ENCODE measurements around the gene SAP30. TPM values are rescaled to one million over a fixed set of nuclear protein-coding genes. Genes with fewer than 3 reads are reported as not detected.

The SAP30 gene
- total and polyA plus RNA-seq, 9 of the 15 experiments (the other 6 are each of a cell fraction or from before 2014, with no cell fraction given): 5.9 to 51.1 (median 32.6) TPM

DNA sequence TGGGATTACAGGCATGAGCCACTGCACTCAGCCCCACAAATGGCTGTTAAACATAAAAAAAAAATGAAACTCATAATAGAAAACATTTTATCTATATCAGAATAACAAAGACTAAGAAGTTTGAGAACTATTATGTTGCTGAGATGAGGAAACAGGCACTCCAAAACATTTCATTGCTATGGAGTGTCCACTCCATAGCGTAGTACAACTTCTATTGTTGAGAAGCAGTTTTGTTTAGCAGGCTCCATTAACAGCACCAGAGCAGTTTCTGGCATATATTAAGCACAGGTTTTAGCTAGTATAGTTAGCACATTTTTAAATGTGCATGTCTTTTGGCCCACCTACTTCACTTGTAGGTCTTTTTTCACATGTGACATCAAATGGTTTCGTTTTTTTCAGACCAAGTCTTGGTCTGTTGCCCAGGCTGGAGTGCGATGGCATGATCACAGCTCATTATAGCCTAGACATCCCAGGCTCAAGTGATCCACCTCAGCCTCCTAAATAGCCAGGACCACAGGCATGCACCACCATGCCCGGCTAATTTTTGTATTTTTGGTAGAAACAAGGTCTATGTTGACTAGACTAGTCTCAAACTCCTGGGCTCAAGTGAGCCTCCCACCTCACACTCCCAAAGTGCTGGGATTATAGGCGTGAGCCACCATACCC is 42.4 kb upstream of the SAP30 start:
- H3K4me1 ChIP-seq (replicated peaks in 1 of 2; ENCODE audit: control insufficient read depth in 2 of 2, insufficient read depth in 2 of 2, low read length in 2 of 2): peaks cover 0 to 3% of the 10 kb centered on the region in 2 experiments; a peak in 1 of 5 replicates
- FAIRE-seq: no peak
- 98% methylated on average over 5 of the region's 5 CpGs for WGBS (ENCODE audit: insufficient coverage, low coverage, missing lambda C conversion rate)
- no peak overlapping the region for H3K4me2 ChIP-seq (ENCODE audit: insufficient read depth, low read length)
- DNase-seq (ENCODE audit: extremely low read depth in 1 of 4, low spot score in 3 of 4): no peak
- no peaks in the 10 kb centered on the region for H3K9me3 ChIP-seq (replicated peaks; ENCODE audit: control insufficient read depth, insufficient read depth, low read depth, low read length)
- peak; percentile 17 for ATAC-seq
- in situ Hi-C loops (cut with MboI) (no loop called here), intact Hi-C loops (cut with micrococcal nuclease) (no loop called here)
- CTCF ChIA-PET (ENCODE audit: low intra/inter-chr PET ratio): no interaction called here
- TF ChIP-seq RHOXF2B (CRISPR knock-in tag; conservative IDR thresholded peaks at IDR 0.05) (0 out of 2 replicates have a peak, but pooled peaks have one; percentile 25), MYNN (IDR thresholded peaks at IDR 0.05) (0 out of 2 replicates have a peak, but pooled peaks have one; percentile 10), MYNN (CRISPR knock-in tag; IDR thresholded peaks at IDR 0.05) (no peak), RNF2 (IDR thresholded peaks at IDR 0.05) (no peak), ILF3 (IDR thresholded peaks at IDR 0.05; ENCODE audit: borderline replicate concordance) (0 out of 2 replicates have a peak, but pooled peaks have one; percentile 30), FOXM1 (IDR thresholded peaks at IDR 0.05; ENCODE audit: low read depth) (no peak), FOXM1 (CRISPR knock-in tag; IDR thresholded peaks at IDR 0.05; ENCODE audit: low read depth) (no peak)
- TF ChIP-seq, protein P1, sequence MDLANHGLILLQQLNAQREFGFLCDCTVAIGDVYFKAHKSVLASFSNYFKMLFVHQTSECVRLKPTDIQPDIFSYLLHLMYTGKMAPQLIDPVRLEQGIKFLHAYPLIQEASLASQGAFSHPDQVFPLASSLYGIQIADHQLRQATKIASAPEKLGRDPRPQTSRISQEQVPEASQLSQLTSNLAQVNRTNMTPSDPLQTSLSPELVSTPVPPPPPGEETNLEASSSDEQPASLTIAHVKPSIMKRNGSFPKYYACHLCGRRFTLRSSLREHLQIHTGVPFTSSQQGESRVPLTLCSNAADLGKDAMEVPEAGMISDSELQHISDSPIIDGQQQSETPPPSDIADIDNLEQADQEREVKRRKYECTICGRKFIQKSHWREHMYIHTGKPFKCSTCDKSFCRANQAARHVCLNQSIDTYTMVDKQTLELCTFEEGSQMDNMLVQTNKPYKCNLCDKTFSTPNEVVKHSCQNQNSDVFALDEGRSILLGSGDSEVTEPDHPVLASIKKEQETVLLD (IDR thresholded peaks at IDR 0.05): no peak
- no peak overlapping the region for H3K9ac ChIP-seq (ENCODE audit: insufficient read depth in 1 of 2, low read depth in 2 of 2, low read length in 2 of 2)
- BruUV-seq (replicated peaks): no TSS peak
- no peak overlapping the region for H3K27ac ChIP-seq (ENCODE audit: extremely low read depth, low read depth, low read length)
- H2AFZ ChIP-seq (ENCODE audit: low read depth, low read length): no peak overlapping the region
- H3K9me1 ChIP-seq (ENCODE audit: control insufficient read depth, insufficient read depth, low read length): no peaks in the 10 kb centered on the region
- no peaks in the 10 kb centered on the region; the same call in 1 of the 2 replicates for H4K20me1 ChIP-seq (replicated peaks; ENCODE audit: control insufficient read depth, insufficient read depth, low read length)
- no peak overlapping the region for H3K4me3 ChIP-seq
- POLR2A ChIA-PET: interaction anchor here (0.9 to 8.8 kb wide), 4 partner anchors 11 to 97 kb away, joined by 3 to 123 read pairs (median 4); partner anchors contain the start of gene SAP30
- peaks cover 36% of the 10 kb centered on the region for H3K79me2 ChIP-seq (ENCODE audit: control insufficient read depth, insufficient read depth, low read length)
- H3K27me3 ChIP-seq (ENCODE audit: control insufficient read depth in 2 of 2, insufficient read depth in 2 of 2, low read length in 2 of 2): no peaks in the 10 kb centered on the region
- H3K36me3 ChIP-seq (ENCODE audit: control insufficient read depth, insufficient read depth, low read length): peaks cover 68% of the 10 kb centered on the region
